CD4-positive, alpha-beta T cell treated with Interleukin-12 subunit alpha and Interleukin-12 subunit beta, for 1 hour (primary cell): ENCODE results near the gene MAPK12.

Experiments
- DNase-seq: peaks from one replicate; pipeline ENCODE4 v3.0.0-alpha.2; 2020

Gene MAPK12

GRCh38 chr22:50261615-50262459, at the start of gene MAPK12:
Gene MAPK12, minus strand, starts transcription at chr22:50261683. Its CDS starts 174 bp downstream, at chr22:50261509.
- DNase-seq = no peak

GRCh38 chr22:50310949-50311444, 49.5 kb upstream of the MAPK12 start:
- DNase-seq = no peak

- no peak for DNase-seq
Observed at GRCh38 chr22:50310031-50310722, 48.7 kb upstream of the MAPK12 start.

GRCh38 chr22:50309601-50309991, 48.1 kb upstream of the MAPK12 start:
- DNase-seq = no peak

GRCh38 chr22:50308986-50309600, 47.6 kb upstream of the MAPK12 start:
- DNase-seq = no peak

GRCh38 chr22:50308597-50308935, 47.1 kb upstream of the MAPK12 start:
- DNase-seq = no peak

- no peak for DNase-seq
Observed at GRCh38 chr22:50307890-50308596, 46.6 kb upstream of the MAPK12 start.

GRCh38 chr22:50306753-50307749, 45.6 kb upstream of the MAPK12 start, which contains the start of gene PLXNB2:
Gene PLXNB2, minus strand, starts transcription at chr22:50307646. Its CDS starts 17,062 bp downstream, at chr22:50290584.
- peak; percentile 39 for DNase-seq

- peak; percentile 22 for DNase-seq
Observed at GRCh38 chr22:50305923-50306566, 44.6 kb upstream of the MAPK12 start.

GRCh38 chr22:50305393-50305922, 44.0 kb upstream of the MAPK12 start:
- DNase-seq = no peak

GRCh38 chr22:50304528-50305392, 43.3 kb upstream of the MAPK12 start:
- peak; percentile 21 for DNase-seq

GRCh38 chr22:50303848-50304527, 42.5 kb upstream of the MAPK12 start:
- DNase-seq = peak; percentile 25

- DNase-seq = no peak
Observed at GRCh38 chr22:50303515-50303847, 42.0 kb upstream of the MAPK12 start.

GRCh38 chr22:50302564-50302963, 41.1 kb upstream of the MAPK12 start:
- DNase-seq = no peak

- DNase-seq = no peak
Observed at GRCh38 chr22:50302041-50302541, 40.6 kb upstream of the MAPK12 start.

GRCh38 chr22:50301581-50301991, 40.1 kb upstream of the MAPK12 start:
- no peak for DNase-seq

GRCh38 chr22:50300620-50301257, 39.3 kb upstream of the MAPK12 start:
- no peak for DNase-seq
